Heart left ventricle (tissue), 13 donors: ENCODE results near the gene CLEC16A.

ENCODE experiments used
- POLR2A ChIP-seq, 2 donors: fragments of 450-650 bp; IDR thresholded peaks; one replicate each; pipeline ENCODE4 v1.6.1; 2017; ENCODE audit warnings: antibody characterized with exemption in 2 of 2, mild to moderate bottlenecking in 2 of 2, moderate library complexity in 2 of 2
- TF ChIP-seq, protein P1 (sequence below), 12 donors: fragments of 200-600 bp; sonication (generic) in 4 of 12; IDR thresholded peaks; one replicate each; pipeline versions ENCODE4 v1.5.0 to v1.8.0; 2018 to 2022; ENCODE audit warnings: antibody characterized with exemption in 12 of 12, mild to moderate bottlenecking in 5 of 12
- donor health status: ischemic (EF 13 %, LVEDD 7.1; RV severe dilation, severe dysfunction).
- donor health status: DM: no; HTN: yes; CAD: no.
- donor health status: DM: no; HTN: no; CAD: no.
- donor health status: ischemic (EF 25% LVEDD 6.9; RV normal size, moderate dysfunction).
- donor health status: ischemic (EF 25% LVEDD 5.7; RV mildly dilated, moderate dysfunction).
- donor health status: ischemic (EF 35%, LVEDD 5.7; RV mildly dilated, moderate dysfunction).
- donor health status: nonischemic (EF 11% LVEDD 7.7; RV severe dilation, severe dysfunction).
- donor health status: DM: yes; HTN: yes; CAD: no.
- donor health status: PGD.
- donor health status: ischemic (EF 29% LVEDD 5.4; RV normal size, mild dysfunction).
- donor health status: nonischemic (EF 23%, LVEDD 6.1; RV moderate dilation, normal function).

GRCh38 chr16:10907757-10908045, 36.7 kb upstream of the CLEC16A start:
- TF ChIP-seq POLR2A (IDR thresholded peaks at IDR 0.05), result no peak
- TF ChIP-seq, protein P1, sequence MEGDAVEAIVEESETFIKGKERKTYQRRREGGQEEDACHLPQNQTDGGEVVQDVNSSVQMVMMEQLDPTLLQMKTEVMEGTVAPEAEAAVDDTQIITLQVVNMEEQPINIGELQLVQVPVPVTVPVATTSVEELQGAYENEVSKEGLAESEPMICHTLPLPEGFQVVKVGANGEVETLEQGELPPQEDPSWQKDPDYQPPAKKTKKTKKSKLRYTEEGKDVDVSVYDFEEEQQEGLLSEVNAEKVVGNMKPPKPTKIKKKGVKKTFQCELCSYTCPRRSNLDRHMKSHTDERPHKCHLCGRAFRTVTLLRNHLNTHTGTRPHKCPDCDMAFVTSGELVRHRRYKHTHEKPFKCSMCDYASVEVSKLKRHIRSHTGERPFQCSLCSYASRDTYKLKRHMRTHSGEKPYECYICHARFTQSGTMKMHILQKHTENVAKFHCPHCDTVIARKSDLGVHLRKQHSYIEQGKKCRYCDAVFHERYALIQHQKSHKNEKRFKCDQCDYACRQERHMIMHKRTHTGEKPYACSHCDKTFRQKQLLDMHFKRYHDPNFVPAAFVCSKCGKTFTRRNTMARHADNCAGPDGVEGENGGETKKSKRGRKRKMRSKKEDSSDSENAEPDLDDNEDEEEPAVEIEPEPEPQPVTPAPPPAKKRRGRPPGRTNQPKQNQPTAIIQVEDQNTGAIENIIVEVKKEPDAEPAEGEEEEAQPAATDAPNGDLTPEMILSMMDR (IDR thresholded peaks at IDR 0.05), result no peak
